Measurements from ENCODE around the gene MEF2A. TPM values are rescaled to one million over a fixed set of nuclear protein-coding genes. Genes with fewer than 3 reads are reported as not detected.

MEF2A gene
- total RNA-seq, 1 donor from 2014 or later: 49.5 TPM

- no peak overlapping the region for H3K4me3 Mint-ChIP-seq (ENCODE audit: unreplicated experiment)
- no peak for DNase-seq
- TF ChIP-seq, protein P1, sequence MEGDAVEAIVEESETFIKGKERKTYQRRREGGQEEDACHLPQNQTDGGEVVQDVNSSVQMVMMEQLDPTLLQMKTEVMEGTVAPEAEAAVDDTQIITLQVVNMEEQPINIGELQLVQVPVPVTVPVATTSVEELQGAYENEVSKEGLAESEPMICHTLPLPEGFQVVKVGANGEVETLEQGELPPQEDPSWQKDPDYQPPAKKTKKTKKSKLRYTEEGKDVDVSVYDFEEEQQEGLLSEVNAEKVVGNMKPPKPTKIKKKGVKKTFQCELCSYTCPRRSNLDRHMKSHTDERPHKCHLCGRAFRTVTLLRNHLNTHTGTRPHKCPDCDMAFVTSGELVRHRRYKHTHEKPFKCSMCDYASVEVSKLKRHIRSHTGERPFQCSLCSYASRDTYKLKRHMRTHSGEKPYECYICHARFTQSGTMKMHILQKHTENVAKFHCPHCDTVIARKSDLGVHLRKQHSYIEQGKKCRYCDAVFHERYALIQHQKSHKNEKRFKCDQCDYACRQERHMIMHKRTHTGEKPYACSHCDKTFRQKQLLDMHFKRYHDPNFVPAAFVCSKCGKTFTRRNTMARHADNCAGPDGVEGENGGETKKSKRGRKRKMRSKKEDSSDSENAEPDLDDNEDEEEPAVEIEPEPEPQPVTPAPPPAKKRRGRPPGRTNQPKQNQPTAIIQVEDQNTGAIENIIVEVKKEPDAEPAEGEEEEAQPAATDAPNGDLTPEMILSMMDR (IDR thresholded peaks at IDR 0.05; ENCODE audit: partially characterized antibody, unreplicated experiment): no peak
- peaks cover 4% of the 10 kb centered on the region for H3K27me3 Mint-ChIP-seq (ENCODE audit: unreplicated experiment)
- no peak overlapping the region for H3K27ac Mint-ChIP-seq (ENCODE audit: unreplicated experiment)
- peaks cover 21% of the 10 kb centered on the region for H3K4me1 Mint-ChIP-seq (ENCODE audit: low read depth, unreplicated experiment)
- peaks cover 2% of the 10 kb centered on the region for H3K9me3 Mint-ChIP-seq (ENCODE audit: unreplicated experiment)
- H3K36me3 Mint-ChIP-seq (ENCODE audit: unreplicated experiment): peaks cover 4% of the 10 kb centered on the region
Measured at GRCh38 chr15:99589801-99590200, 24.0 kb downstream of the MEF2A start.

- Mint-ChIP-seq H3K9me3 (ENCODE audit: unreplicated experiment) (peaks cover 2% of the 10 kb centered on the region), H3K4me3 (ENCODE audit: unreplicated experiment) (no peak overlapping the region), H3K27me3 (ENCODE audit: unreplicated experiment) (peaks cover 4% of the 10 kb centered on the region), H3K4me1 (ENCODE audit: low read depth, unreplicated experiment) (peaks cover 21% of the 10 kb centered on the region), H3K36me3 (ENCODE audit: unreplicated experiment) (peaks cover 4% of the 10 kb centered on the region), H3K27ac (ENCODE audit: unreplicated experiment) (no peak overlapping the region)
- TF ChIP-seq, protein P1 (IDR thresholded peaks at IDR 0.05; ENCODE audit: partially characterized antibody, unreplicated experiment): no peak
- DNase-seq: no peak
Measured at GRCh38 chr15:99590913-99591646, 25.3 kb downstream of the MEF2A start.

- Mint-ChIP-seq H3K4me1 (ENCODE audit: low read depth, unreplicated experiment) (peaks cover 21% of the 10 kb centered on the region), H3K4me3 (ENCODE audit: unreplicated experiment) (no peak overlapping the region), H3K9me3 (ENCODE audit: unreplicated experiment) (peaks cover 2% of the 10 kb centered on the region), H3K36me3 (ENCODE audit: unreplicated experiment) (peaks cover 4% of the 10 kb centered on the region), H3K27me3 (ENCODE audit: unreplicated experiment) (peaks cover 4% of the 10 kb centered on the region), H3K27ac (ENCODE audit: unreplicated experiment) (peak overlapping the region; percentile 69)
- TF ChIP-seq, protein P1 (IDR thresholded peaks at IDR 0.05; ENCODE audit: partially characterized antibody, unreplicated experiment): no peak
- DNase-seq: no peak
Measured at GRCh38 chr15:99592145-99592791, 26.5 kb downstream of the MEF2A start.

GRCh38 chr15:99593070-99593469 lies 27.3 kb downstream of the MEF2A start:
- H3K4me3 Mint-ChIP-seq (ENCODE audit: unreplicated experiment): no peak overlapping the region
- TF ChIP-seq, protein P1 (IDR thresholded peaks at IDR 0.05; ENCODE audit: partially characterized antibody, unreplicated experiment): no peak
- peaks cover 2% of the 10 kb centered on the region for H3K9me3 Mint-ChIP-seq (ENCODE audit: unreplicated experiment)
- no peak for DNase-seq
- H3K36me3 Mint-ChIP-seq (ENCODE audit: unreplicated experiment): no peaks in the 10 kb centered on the region
- H3K27ac Mint-ChIP-seq (ENCODE audit: unreplicated experiment): no peak overlapping the region
- peaks cover 4% of the 10 kb centered on the region for H3K27me3 Mint-ChIP-seq (ENCODE audit: unreplicated experiment)
- H3K4me1 Mint-ChIP-seq (ENCODE audit: low read depth, unreplicated experiment): peaks cover 21% of the 10 kb centered on the region

- no peak for DNase-seq
- Mint-ChIP-seq H3K27me3 (ENCODE audit: unreplicated experiment) (peaks cover 2% of the 10 kb centered on the region), H3K4me3 (ENCODE audit: unreplicated experiment) (no peak overlapping the region), H3K4me1 (ENCODE audit: low read depth, unreplicated experiment) (peaks cover 15% of the 10 kb centered on the region), H3K9me3 (ENCODE audit: unreplicated experiment) (peaks cover 2% of the 10 kb centered on the region), H3K36me3 (ENCODE audit: unreplicated experiment) (peaks cover under 1% of the 10 kb centered on the region), H3K27ac (ENCODE audit: unreplicated experiment) (no peak overlapping the region)
- TF ChIP-seq, protein P1 (IDR thresholded peaks at IDR 0.05; ENCODE audit: partially characterized antibody, unreplicated experiment): no peak
Measured at GRCh38 chr15:99594916-99595315, 29.1 kb downstream of the MEF2A start.

All from glutamatergic neuron (in vitro differentiated cells).